Duodenal mucosa (tissue), 2 donors: ENCODE data around the gene LAIR2.

ENCODE experiments used
- H3K27ac ChIP-seq: one replicate; pipeline ENCODE4 v1.7.0; 2013; ENCODE audit warnings: low read depth, low read length
- H3K27me3 ChIP-seq, 2 donors: one replicate each; pipeline ENCODE4 v1.7.0; 2013; ENCODE audit warnings: low read length in 2 of 2, control low read depth in 1 of 2; ENCODE audit not compliant: insufficient read depth in 2 of 2, control insufficient read depth in 1 of 2
- H3K36me3 ChIP-seq, 2 donors: one replicate each; pipeline ENCODE4 v1.7.0; 2013; ENCODE audit warnings: low read length in 2 of 2, control low read depth in 1 of 2; ENCODE audit not compliant: insufficient read depth in 2 of 2, control insufficient read depth in 1 of 2
- H3K4me1 ChIP-seq, 2 donors: one replicate each; pipeline ENCODE4 v1.7.0; 2013; ENCODE audit warnings: low read length in 2 of 2, control low read depth in 1 of 2; ENCODE audit not compliant: insufficient read depth in 2 of 2, control insufficient read depth in 1 of 2
- H3K4me3 ChIP-seq, 2 donors: one replicate each; pipeline ENCODE4 v1.7.0; 2013; ENCODE audit warnings: low read length in 2 of 2, low read depth in 1 of 2
- H3K9ac ChIP-seq, 2 donors: one replicate each; pipeline ENCODE4 v1.7.0; 2013; ENCODE audit warnings: low read length in 2 of 2, low read depth in 1 of 2
- H3K9me3 ChIP-seq, 2 donors: one replicate each; pipeline ENCODE4 v1.7.0; 2013; ENCODE audit warnings: low read length in 2 of 2, control low read depth in 1 of 2; ENCODE audit not compliant: control insufficient read depth in 1 of 2

The LAIR2 gene

DNA sequence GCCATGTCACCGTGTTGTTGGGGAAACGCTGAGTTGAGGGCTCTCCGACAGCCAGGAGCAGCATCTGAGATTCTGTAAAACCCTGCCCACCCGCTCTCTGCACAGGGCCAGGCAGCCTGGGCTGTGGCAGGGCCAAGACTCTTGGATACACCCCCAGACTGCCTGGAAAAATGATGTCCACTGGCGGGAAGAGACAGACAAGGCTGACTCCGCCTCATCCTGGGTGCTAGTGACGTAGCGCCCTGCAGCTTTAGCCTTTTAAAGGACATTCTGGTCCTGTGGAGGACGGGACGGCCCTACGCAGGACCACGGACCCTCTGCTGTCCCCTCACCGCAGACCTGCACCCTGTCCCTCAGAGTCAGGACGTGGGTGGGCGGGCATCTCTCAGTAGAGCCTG is 50.3 kb downstream of the LAIR2 start:
- Histone ChIP-seq H3K4me1 (no peaks in the 10 kb centered on the region), H3K9ac (no peak overlapping the region), H3K36me3 (no peaks in the 10 kb centered on the region), H3K9me3 (no peaks in the 10 kb centered on the region), H3K27ac (no peak overlapping the region), H3K4me3 (no peak overlapping the region), H3K27me3 (peaks cover 0 to 2% of the 10 kb centered on the region in 2 donors)

- no peak overlapping the region for H3K9ac ChIP-seq
- no peaks in the 10 kb centered on the region for H3K36me3 ChIP-seq
- H3K27me3 ChIP-seq = peaks cover 2 to 3% of the 10 kb centered on the region in 2 donors
- no peak overlapping the region for H3K4me3 ChIP-seq
- no peaks in the 10 kb centered on the region for H3K9me3 ChIP-seq
- no peaks in the 10 kb centered on the region for H3K4me1 ChIP-seq
- H3K27ac ChIP-seq = no peak overlapping the region
Observed at GRCh38 chr19:54554006-54554405, 51.4 kb downstream of the LAIR2 start.

- Histone ChIP-seq H3K36me3 (no peaks in the 10 kb centered on the region), H3K27ac (no peak overlapping the region), H3K4me1 (no peaks in the 10 kb centered on the region), H3K27me3 (peaks cover 2 to 3% of the 10 kb centered on the region in 2 donors), H3K9me3 (no peaks in the 10 kb centered on the region), H3K9ac (no peak overlapping the region), H3K4me3 (no peak overlapping the region)
Observed at GRCh38 chr19:54554896-54555295, 52.3 kb downstream of the LAIR2 start.

GRCh38 chr19:54556194-54556593 is 53.6 kb downstream of the LAIR2 start:
- H3K27me3 ChIP-seq = peaks cover 2 to 3% of the 10 kb centered on the region in 2 donors
- H3K9ac ChIP-seq = no peak overlapping the region
- H3K27ac ChIP-seq = no peak overlapping the region
- no peaks in the 10 kb centered on the region for H3K9me3 ChIP-seq
- H3K4me1 ChIP-seq = no peaks in the 10 kb centered on the region
- no peak overlapping the region for H3K4me3 ChIP-seq
- no peaks in the 10 kb centered on the region for H3K36me3 ChIP-seq

DNA sequence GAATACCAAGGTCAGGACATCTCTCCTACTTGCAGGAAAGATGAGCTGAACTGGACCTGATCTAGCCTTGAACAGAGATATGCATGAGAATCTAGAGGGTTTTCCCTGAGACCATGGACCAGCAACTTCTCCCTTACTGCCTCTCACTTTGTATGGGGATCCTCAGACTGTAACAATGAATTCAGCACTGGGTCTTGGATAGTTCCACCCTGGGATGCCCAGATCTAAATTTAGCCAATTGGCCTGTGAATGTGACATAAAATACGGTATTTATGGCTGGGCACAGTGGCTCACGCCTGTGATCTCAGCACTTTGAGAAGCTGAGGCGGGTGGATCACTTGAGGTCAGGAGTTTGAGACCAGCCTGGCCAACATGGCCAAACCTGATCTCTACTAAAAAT is 55.7 kb downstream of the LAIR2 start:
- H3K9ac ChIP-seq = no peak overlapping the region
- H3K9me3 ChIP-seq = no peaks in the 10 kb centered on the region
- H3K36me3 ChIP-seq = no peaks in the 10 kb centered on the region
- peaks cover 0 to 3% of the 10 kb centered on the region in 2 donors for H3K27me3 ChIP-seq
- no peak overlapping the region for H3K4me3 ChIP-seq
- H3K4me1 ChIP-seq = no peaks in the 10 kb centered on the region
- no peak overlapping the region for H3K27ac ChIP-seq
